Measurements from ENCODE around the gene C6orf136. TPM values are rescaled to one million over a fixed set of nuclear protein-coding genes. Genes with fewer than 3 reads are reported as not detected.

The C6orf136 gene
- total RNA-seq, 1 experiment from 2014 or later, result 25.0 TPM

DNA sequence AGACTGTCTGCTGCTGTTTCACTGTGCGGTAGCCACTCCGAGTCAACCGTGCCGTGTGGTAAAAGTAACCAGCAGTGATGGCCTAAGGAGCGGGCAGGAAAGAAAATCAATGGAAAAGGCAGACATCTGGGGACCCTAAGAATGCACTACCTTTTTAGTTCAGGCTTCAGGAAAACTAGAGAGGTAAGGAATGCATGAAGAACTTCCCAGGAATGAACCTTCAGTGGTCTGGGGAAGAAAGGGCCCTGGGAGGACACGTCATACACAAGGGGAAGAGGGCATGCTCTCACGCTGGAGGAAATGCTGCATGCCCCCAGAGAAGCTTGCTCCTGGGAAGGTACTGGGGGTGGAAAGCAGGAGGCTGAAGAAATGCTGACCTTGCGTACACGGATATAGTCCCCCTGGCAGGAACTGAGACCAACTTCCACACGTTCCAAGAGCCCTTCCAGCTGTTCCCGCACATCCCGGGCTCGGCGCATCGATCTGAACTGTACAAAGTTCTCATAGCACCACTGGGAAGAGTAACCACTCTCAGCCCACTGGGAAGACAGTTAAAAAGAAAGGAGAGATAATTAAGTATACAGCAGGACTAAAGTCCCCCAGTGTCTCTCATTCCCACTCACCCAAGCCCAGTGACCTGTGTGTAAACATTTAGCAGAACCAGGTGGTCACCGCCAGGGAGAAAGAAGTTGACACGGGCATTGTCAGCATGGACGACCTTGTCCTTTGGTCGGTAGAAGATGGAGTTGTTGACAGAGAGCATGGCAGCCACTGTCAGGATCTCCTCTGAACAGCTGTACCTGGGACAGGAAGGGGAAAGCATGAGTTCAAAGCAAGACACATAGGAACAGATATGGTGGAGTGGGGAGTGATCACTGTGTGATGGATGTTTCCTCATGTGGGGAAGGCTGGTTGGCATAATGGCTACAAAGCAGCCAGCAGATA lies 8.1 kb downstream of the C6orf136 start:
- peaks cover 71% of the 10 kb centered on the region for H3K36me3 ChIP-seq (ENCODE audit: insufficient read depth, low read length, poor library complexity, severe bottlenecking)
- H3K27ac ChIP-seq (ENCODE audit: low read depth, low read length, poor library complexity, severe bottlenecking), result no peak overlapping the region
- no peak overlapping the region for H3K4me3 ChIP-seq (ENCODE audit: low read depth, low read length, poor library complexity, severe bottlenecking)
- DNase-seq (ENCODE audit: low spot score), result no peak
- intact Hi-C loops (cut with micrococcal nuclease; ENCODE audit: unreplicated experiment), result no loop called here
- BruUV-seq (replicated peaks), result TSS peak; percentile 36
- no peaks in the 10 kb centered on the region for H3K4me1 ChIP-seq (ENCODE audit: insufficient read depth, low read length, poor library complexity, severe bottlenecking)
- ChIA-PET CTCF (no interaction called here), POLR2A (ENCODE audit: low non-redundant PET) (no interaction called here)
- no peaks in the 10 kb centered on the region for H3K9me3 ChIP-seq (ENCODE audit: low read depth, low read length, poor library complexity, severe bottlenecking)
- no peak for TF ChIP-seq EZH2 (IDR thresholded peaks at IDR 0.05; ENCODE audit: borderline replicate concordance, low read depth, low read length, poor library complexity, severe bottlenecking)
- TF ChIP-seq, protein P1, sequence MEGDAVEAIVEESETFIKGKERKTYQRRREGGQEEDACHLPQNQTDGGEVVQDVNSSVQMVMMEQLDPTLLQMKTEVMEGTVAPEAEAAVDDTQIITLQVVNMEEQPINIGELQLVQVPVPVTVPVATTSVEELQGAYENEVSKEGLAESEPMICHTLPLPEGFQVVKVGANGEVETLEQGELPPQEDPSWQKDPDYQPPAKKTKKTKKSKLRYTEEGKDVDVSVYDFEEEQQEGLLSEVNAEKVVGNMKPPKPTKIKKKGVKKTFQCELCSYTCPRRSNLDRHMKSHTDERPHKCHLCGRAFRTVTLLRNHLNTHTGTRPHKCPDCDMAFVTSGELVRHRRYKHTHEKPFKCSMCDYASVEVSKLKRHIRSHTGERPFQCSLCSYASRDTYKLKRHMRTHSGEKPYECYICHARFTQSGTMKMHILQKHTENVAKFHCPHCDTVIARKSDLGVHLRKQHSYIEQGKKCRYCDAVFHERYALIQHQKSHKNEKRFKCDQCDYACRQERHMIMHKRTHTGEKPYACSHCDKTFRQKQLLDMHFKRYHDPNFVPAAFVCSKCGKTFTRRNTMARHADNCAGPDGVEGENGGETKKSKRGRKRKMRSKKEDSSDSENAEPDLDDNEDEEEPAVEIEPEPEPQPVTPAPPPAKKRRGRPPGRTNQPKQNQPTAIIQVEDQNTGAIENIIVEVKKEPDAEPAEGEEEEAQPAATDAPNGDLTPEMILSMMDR (conservative IDR thresholded peaks at IDR 0.05; ENCODE audit: low read depth, low read length), result no peak
- H3K27me3 ChIP-seq (replicated peaks; ENCODE audit: insufficient read depth, low read depth, low read length, poor library complexity), result no peaks in the 10 kb centered on the region

DNA sequence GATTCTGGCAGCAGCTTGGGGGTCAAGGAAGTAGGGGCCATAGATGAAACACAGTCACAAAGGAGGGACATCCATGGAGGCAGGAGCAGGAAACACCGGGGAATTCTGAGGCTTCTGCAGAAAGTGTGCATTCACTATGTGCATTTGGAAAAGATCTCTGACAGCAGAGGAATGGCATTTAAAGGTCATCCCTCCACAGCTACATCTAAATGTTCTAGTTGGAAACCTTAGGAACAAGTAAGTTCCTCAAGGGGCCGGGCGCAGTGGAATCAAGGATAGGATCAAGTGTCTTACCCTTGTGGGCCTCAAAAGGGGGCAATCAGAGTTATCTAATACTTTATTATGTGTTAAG lies 8.8 kb downstream of the C6orf136 start:
- H3K4me3 ChIP-seq (ENCODE audit: low read depth, low read length, poor library complexity, severe bottlenecking), result no peak overlapping the region
- intact Hi-C loops (cut with micrococcal nuclease; ENCODE audit: unreplicated experiment), result no loop called here
- no peak for DNase-seq (ENCODE audit: low spot score)
- H3K9me3 ChIP-seq (ENCODE audit: low read depth, low read length, poor library complexity, severe bottlenecking), result no peaks in the 10 kb centered on the region
- peaks cover 74% of the 10 kb centered on the region for H3K36me3 ChIP-seq (ENCODE audit: insufficient read depth, low read length, poor library complexity, severe bottlenecking)
- POLR2A ChIA-PET (ENCODE audit: low non-redundant PET), result no interaction called here
- H3K27me3 ChIP-seq (replicated peaks; ENCODE audit: insufficient read depth, low read depth, low read length, poor library complexity), result no peaks in the 10 kb centered on the region
- no peak overlapping the region for H3K27ac ChIP-seq (ENCODE audit: low read depth, low read length, poor library complexity, severe bottlenecking)
- no peak for TF ChIP-seq EZH2 (IDR thresholded peaks at IDR 0.05; ENCODE audit: borderline replicate concordance, low read depth, low read length, poor library complexity, severe bottlenecking)
- TF ChIP-seq, protein P1 (conservative IDR thresholded peaks at IDR 0.05; ENCODE audit: low read depth, low read length), result no peak
- CTCF ChIA-PET, result no interaction called here
- no TSS peak for BruUV-seq (replicated peaks)
- no peaks in the 10 kb centered on the region for H3K4me1 ChIP-seq (ENCODE audit: insufficient read depth, low read length, poor library complexity, severe bottlenecking)

DNA sequence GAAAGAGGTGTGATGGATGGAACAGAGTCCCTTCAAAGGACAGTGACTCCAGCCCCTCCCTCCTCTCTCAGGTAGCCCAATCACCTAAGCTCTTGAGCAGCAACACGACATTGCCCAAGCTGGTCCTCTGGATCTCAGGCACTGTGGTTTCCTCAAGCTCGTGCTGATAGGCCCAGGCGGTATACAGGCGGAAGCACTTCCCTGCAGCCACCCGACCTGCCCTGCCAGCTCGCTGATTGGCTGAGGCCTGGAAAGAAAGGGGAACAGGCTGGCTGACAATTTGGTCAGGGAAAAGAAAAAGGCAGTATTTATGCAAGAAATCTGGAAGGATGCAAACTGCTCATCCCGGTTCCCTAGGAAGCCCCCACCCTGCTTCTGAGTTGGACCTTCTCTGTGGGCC lies 9.6 kb downstream of the C6orf136 start:
- TSS peak; percentile 8 for BruUV-seq (replicated peaks)
- H3K27me3 ChIP-seq (replicated peaks; ENCODE audit: insufficient read depth, low read depth, low read length, poor library complexity), result no peaks in the 10 kb centered on the region
- peaks cover 68% of the 10 kb centered on the region for H3K36me3 ChIP-seq (ENCODE audit: insufficient read depth, low read length, poor library complexity, severe bottlenecking)
- DNase-seq (ENCODE audit: low spot score), result no peak
- intact Hi-C loops (cut with micrococcal nuclease; ENCODE audit: unreplicated experiment), result no loop called here
- ChIA-PET CTCF (no interaction called here), POLR2A (ENCODE audit: low non-redundant PET) (no interaction called here)
- TF ChIP-seq, protein P1 (conservative IDR thresholded peaks at IDR 0.05; ENCODE audit: low read depth, low read length), result no peak
- TF ChIP-seq EZH2 (IDR thresholded peaks at IDR 0.05; ENCODE audit: borderline replicate concordance, low read depth, low read length, poor library complexity, severe bottlenecking), result no peak
- H3K27ac ChIP-seq (ENCODE audit: low read depth, low read length, poor library complexity, severe bottlenecking), result no peak overlapping the region
- H3K4me1 ChIP-seq (ENCODE audit: insufficient read depth, low read length, poor library complexity, severe bottlenecking), result no peaks in the 10 kb centered on the region
- H3K4me3 ChIP-seq (ENCODE audit: low read depth, low read length, poor library complexity, severe bottlenecking), result no peak overlapping the region
- no peaks in the 10 kb centered on the region for H3K9me3 ChIP-seq (ENCODE audit: low read depth, low read length, poor library complexity, severe bottlenecking)
